GM18867 (cell line): ENCODE results near the gene DCAF11.
"Not testable (repeated sequence)": the region's sequence is repeated elsewhere in the genome, so short reads cannot be mapped to it uniquely, and the experiment has no call there.

Experiments used
- ATAC-seq: cut with Tn5 transposase; IDR thresholded peaks from one replicate; pipeline ENCODE4 v1.9.1; 2021; ENCODE audit warnings: mild to moderate bottlenecking, moderate library complexity; ENCODE audit not compliant: unreplicated experiment

Gene DCAF11

DNA sequence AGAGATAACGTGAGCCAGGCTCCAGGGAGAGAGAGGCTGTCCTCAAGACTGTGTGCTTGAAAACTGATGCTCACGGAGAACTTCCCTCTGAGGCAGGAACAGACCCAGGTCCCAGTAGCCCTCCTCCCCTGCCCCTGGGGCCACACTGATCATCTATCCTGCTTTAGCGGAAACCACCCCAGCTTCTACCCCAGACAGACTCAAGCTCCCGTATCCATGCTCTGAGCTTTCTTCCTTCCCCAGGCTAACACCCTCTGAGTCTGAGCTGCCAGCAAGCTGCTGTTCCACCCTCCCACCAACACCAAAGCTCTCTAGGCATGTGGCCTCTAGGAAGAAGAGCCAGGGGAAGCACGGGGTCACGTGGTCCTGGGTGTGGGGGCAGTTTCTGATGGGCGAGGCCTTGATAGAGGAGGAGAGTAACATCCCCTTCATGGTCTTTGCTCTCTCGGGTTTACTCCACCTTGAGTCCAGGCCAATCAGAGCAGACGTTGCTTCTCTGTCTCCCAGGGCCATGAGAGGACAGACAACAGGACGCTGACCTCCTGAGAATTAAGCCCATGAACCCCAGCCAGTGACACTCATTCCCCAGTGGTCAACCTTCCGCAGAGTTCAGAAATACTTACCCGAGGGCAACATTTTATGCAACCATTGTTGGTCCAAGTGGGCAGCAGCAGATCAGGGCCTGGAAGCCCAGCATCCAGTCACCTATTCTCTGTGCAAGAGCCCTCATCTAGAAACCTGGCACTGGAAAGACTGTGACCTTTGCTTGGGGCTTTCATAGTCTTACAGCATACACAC is 19.1 kb upstream of the DCAF11 start:
- peak; percentile 63 for ATAC-seq

GRCh38 chr14:24096545-24097181 is 17.9 kb upstream of the DCAF11 start:
- ATAC-seq = no peak

GRCh38 chr14:24098229-24098926 is 16.2 kb upstream of the DCAF11 start:
- ATAC-seq = no peak

DNA sequence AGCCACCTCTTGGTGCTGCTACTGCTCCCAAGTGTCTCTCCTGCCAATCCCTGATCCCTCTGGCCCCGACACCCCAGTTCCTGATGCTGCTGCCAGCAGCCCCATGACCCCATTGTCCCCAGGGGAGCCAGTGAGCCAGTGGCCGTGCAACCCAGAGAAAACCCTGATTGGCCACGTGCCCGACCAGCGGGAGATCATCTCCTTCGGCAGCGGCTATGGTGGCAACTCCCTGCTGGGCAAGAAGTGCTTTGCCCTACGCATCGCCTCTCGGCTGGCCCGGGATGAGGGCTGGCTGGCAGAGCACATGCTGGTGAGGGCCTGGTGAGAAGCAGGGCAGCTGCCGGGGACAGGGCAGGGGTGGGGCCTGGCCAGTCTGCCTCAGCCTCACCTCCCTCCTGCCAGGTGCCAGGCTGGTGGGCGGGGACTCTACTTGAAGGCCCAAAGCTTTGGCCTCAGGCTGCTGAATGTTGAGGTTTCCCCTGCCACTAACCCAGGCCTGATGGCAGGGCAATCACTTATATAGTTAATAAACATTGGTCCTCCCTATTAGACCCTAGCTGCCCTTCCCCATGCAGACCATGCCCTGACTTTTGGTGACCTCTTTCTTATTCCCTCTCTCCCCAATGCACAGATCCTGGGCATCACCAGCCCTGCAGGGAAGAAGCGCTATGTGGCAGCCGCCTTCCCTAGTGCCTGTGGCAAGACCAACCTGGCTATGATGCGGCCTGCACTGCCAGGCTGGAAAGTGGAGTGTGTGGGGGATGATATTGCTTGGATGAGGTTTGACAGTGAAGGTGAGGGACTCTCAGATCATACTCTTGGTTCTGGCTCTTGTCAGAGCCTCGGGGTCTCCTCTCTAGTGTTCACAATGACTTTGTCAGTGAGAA is 15.4 kb upstream of the DCAF11 start:
- no peak for ATAC-seq

DNA sequence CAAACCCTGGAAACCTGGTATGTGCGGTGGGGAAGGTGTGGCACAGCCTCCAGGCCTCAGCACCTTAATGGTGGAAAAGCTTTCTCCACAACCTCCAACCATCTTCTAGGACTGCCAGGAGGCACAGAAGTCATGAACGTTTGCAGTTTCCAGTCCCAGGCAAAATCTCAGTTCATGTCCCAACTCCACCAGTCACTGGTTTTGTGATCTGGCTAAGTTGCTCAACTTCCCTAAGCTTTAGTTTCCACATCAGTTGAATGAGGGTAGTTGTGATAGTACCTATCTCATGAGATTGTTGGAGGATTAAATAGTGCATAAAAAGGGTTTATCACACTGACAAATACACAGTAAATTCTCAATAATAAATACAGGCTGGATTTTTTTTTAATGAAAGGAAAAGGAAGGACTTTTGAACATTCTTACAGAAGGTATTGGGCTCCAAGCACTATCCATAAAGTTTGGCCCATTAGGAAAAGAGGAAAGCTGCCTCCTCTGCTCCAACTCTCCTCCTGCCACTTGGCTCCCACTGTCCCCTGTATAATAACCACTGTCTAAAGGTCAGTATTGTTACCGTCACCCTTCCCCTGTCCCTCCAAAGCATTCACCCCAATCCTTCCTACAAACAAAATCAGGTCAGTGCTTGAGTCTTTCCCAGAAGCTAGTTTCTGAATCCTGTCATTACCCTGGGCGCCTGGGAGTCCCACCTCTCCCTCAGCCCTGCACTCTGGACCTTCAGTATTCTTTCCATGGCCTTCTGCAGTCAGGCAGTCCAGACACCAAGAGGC is 14.2 kb upstream of the DCAF11 start:
- no peak for ATAC-seq

GRCh38 chr14:24100982-24101494 is 13.5 kb upstream of the DCAF11 start:
- ATAC-seq = no peak

GRCh38 chr14:24102357-24103048 is 12.1 kb upstream of the DCAF11 start:
- ATAC-seq = no peak

DNA sequence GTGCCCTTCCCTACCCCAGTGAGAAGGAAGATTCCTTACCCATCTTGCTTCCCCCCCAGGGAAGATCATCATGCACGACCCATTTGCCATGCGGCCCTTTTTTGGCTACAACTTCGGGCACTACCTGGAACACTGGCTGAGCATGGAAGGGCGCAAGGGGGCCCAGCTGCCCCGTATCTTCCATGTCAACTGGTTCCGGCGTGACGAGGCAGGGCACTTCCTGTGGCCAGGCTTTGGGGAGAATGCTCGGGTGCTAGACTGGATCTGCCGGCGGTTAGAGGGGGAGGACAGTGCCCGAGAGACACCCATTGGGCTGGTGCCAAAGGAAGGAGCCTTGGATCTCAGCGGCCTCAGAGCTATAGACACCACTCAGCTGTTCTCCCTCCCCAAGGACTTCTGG is 11.1 kb upstream of the DCAF11 start:
- no peak for ATAC-seq

GRCh38 chr14:24105609-24106239 is 8.9 kb upstream of the DCAF11 start:
- ATAC-seq = not testable (repeated sequence)

DNA sequence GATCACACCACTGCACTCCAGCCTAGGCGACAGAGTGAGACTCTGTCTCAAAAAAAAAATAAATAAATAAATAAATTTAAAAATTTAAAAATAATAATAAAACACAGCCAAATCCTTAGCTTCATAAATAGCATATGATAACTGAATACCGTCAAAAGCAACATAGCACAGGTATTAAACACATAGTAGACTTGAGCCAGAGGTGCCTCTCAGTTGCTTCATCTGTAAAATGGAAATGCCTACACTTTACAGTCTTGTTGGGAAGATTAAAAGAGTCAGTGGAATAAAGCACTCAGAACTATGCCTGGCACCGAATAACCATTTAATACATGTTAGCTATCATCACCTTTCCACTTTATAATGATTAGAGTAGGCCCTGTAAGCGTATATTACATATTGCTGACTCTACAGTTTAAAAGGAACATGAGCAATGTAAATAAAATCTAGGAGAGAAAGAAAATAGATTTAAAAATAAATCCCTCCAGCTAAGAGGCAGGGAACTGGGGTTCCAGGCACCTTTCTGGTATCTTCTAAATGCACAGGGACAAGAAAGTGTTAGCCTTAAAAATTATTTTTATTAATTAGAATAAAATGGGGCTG is 7.8 kb upstream of the DCAF11 start:
- ATAC-seq = no peak

DNA sequence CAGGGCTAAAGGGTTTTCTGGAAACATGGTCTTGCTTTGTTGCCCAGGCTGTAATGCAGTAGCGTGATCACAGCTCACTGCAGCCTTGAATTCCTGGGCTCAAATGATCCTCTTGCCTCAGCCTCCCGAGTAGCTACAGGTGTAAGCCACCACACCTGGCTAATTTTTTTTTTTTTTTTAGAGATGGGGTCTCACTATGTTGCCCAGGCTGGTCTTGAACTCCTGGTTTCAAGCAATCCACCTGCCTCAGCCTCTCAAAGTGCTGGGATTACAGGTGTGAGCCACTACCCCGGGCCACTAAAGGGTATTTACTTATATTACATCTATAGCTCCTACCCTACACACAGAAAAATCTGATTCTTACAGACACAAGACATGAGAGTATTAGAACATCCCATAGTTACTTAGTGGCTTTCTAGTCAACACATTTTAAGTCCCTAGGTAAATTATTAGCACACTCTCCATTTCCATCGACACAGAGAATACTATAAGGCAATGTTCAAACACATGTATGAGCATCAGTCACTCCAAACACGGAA is 6.2 kb upstream of the DCAF11 start:
- peak; percentile 35 for ATAC-seq

DNA sequence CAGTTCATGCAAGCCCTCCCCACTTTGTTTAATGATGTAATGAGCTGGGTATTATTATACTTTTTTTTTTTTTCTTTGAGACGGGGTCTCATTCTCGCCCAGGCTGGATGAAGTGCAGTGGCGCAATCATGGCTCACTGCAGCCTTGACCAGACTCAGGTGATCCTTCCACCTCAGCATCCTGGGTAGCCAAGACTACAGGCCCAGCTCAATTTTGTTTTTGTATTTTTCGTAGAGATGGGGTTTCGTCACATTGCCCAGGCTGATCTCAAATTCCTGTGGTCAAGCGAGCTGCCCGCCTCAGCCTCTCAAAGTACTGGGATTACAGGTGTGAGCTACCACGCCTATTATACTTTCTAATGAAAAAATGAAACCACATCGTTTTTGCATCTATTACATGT is 4.5 kb upstream of the DCAF11 start:
- ATAC-seq = no peak

DNA sequence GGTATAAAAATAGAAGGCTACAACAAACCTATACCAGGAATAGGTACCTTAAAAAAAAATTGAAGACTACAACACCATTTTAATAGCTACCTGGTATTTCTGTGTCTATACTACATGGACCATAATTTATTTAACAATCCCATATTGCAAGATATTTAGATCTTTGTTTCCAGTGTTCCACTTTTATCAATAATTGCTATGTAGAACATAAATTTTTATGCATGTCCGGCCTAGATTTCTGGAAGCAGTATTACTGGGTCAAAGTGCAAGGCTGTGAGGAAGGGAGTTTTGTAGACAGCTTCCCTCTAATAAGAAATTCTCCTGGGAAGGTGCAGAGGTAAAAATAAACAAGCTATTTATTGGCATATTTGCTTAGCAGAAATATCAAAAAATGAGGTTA is 4.1 kb upstream of the DCAF11 start:
- ATAC-seq = no peak

DNA sequence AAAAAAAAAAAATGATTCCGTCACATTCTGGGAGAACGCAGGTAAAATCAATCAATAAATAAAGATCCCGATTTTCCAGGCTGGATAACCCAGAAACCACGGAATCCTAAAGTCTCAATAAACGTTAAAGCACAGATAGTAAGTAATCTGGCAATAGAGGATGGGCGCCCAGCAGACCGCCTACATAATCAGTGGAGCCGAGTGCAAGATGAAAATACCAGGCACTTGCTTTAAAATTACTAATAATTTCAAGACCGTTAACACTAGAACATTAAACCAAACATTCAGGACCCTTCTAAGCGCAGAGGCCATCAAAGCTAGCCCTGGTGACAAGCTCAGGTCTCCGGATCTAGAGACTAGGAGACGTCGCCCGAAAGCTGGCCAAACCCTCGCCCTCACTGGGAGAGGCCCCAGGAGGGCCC is 1.2 kb upstream of the DCAF11 start:
- ATAC-seq = no peak

- peak; percentile 28 for ATAC-seq
These were observed 611 bp upstream of the DCAF11 start for GRCh38 chr14:24113801-24114531.

DNA sequence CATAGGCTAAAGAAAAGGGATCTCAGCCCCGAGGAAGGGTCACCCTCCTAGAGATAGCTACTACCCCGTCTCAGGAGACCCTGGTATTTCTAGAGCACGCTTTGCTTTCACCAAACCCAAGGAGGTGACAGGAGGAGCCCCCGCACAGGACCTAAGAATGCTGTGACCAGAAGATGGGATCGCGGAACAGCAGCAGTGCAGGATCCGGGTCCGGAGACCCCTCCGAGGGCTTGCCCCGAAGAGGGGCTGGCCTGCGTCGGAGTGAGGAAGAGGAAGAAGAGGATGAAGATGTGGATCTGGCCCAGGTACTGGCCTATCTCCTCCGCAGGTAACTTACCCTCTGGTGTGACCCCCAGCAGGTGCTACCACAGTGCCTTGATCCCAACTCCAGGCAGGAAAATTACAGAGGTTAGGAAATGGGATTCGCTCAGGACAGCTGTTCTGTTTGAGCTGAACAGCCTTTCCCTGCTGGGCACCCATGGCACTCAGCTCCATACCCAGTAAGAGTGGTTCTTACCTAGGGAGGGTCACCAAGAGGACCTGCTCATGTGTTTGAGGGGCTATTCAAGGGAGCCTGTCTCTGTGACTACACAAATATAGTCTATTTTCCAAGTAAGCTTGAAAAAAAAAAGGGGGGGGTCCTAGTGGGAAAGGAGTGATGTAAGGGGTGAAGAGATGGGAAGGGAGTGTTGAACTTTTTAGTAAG is 998 bp downstream of the DCAF11 start:
- no peak for ATAC-seq
